Stimulated activated CD8-positive, alpha-beta memory T cell treated with anti-CD3 and anti-CD28 coated beads, Interleukin-15, amount 100 ng/mL, for 48 hours (primary cell): ENCODE data around the gene SRBD1.

Source experiments
- DNase-seq, 2 donors: peaks; one replicate each; pipeline ENCODE4 v3.0.0-alpha.2; 2020; ENCODE audit warnings: low read depth in 2 of 2

Gene SRBD1

DNA sequence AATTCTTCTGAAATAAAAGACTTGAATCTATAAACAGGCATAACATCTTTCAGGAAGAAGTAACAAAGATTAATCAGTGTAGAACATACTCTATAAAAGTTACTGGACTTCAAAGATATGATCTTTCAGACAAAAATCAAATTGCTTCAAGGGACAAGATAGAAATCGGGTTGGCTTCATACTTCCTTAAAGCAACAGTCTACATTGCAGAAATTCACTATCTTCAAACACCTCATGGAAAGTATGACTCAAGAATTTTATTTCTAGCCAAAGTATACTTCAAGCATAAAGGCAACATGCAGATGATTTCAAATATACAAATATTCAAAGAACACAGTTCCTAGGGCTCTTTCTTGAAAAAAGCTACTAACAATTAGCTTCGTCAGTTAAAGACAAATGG lies 240.7 kb downstream of the SRBD1 start:
- no peak for DNase-seq

DNA sequence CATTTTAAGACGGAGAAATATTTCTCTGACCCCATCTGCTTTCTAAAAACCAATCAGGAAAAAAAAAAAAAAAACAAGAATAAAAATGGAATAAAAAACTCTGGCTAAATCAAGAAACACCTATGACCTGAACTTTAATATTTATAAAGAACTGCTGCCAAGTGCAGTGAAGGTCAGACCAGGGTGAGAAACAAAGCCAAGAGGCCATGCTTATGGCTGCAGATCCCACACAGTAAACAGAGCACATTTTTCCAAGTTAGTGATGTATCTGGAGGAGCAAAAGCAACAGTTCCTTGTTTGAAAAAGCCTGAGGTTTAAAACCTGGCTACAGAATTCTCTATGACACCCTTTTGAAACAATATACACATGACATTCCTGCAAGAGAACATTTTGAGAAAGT lies 242.3 kb downstream of the SRBD1 start:
- no peak for DNase-seq

DNA sequence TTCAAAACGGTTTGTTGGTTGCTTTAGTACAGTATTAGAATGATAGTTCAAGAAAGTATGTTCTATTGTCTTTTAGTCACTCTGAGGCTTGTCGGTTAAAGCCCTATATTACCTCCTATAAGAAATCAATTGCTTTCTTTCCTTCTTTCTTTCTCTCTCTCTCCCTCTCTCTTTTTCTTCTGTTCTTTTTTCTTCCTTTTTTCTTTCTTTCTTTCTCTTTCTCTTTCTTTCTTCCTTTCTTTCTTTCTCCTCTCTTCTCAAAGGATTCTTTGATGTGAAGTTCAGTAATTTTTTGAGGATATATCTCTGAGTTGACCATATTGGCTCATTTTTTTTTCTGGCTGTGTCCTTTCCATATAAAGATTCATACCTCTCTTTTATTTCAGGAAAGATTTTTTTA lies 249.4 kb downstream of the SRBD1 start:
- DNase-seq: no peak

DNA sequence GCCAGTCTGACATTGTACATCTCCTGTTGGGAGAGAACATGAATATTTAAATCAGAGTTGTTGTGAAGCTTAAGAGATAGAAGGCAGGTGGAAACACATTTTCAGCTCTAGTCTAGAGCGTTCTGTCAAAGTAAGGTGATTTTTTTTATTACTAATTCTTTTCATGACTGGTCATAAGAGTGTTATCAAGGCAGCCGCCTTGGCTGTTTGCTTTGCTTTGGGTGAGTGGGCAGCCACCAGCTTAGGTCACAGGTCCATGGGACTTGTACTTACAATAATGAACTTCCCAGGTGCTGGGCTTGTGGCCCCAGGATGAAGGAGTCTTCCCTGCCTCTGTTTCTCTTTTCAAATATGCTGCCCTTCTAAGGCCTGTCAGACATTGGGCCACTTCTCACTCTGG lies 256.3 kb downstream of the SRBD1 start:
- DNase-seq: no peak

DNA sequence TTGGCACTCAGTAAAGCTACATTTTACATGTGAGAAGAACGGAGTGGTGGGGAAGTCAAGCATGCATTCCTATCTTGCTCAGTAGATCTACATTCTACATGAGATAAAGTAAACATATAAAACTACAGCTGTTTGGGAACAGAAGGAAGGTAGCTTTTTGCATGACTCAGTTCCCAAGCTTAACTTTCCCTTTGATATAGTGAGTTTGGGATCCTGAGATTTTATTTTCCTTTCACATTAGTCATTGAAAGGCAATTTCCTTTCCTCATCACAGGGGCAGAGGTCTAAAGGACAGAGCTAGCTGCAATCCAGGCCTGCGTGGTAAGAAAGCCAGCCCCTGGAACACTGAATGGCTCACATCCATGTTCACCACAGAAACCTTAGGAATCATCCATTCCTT lies 257.2 kb downstream of the SRBD1 start:
- no peak for DNase-seq

DNA sequence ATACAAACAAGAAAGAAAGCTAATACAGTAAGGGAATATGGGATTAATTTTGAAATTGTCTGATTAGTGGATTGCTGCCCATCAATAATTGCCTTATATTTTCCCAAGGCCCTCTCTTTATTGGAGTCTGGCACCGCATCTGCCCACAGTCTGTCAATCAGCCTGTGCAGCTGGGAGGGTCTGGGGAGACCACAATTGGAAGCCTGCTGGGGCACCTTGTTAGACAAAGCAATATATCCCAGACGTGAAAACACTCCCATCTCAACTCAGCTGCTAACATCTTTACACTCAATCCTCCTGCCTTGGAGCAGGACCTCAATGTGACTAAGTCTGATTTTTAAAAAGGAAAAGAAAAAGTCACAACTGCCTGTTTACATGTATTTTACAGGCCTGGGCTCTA lies 258.6 kb downstream of the SRBD1 start:
- no peak for DNase-seq

DNA sequence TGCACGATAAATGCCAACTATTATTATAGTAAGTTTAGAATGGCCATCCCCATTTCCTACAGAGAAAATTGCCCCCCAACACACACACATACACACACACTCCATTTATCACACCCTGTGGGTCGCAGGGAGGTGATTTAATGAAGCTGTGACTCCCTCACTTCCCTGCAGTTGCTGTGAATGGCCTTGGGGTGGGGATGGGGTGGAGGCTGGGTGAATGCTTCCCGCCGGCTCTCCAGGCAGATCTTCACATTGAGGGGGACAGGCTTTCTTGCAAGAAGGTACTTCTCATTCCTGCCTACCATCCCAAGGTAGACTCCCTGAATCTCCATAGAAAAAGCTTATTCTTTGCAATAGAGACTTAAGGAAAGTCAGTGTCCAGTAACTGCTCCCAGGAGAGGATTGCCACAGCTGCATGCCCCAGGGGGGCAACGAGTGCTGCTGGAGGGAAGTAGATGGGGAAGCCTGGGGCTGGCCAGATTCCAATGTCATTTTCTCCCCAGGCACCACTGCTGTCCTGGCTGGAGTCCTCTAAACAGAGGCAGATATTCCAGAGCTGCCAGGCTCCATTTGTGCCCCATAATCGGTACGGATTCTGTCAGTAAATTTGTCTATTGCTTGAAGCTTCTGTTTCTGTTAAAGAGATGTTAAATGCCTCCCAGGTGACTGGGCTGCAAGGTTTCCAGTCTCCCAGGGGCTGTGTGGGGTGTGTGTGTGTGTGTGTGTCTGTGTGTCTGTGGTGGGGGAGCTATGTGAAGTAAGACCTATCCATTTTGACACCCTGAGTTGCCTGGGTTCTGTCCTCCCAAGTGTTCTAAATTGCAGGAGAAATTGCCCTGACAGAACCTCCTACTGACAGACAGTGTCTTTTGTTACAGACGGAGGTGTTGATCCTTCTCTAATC lies 265.5 kb downstream of the SRBD1 start:
- DNase-seq: no peak

DNA sequence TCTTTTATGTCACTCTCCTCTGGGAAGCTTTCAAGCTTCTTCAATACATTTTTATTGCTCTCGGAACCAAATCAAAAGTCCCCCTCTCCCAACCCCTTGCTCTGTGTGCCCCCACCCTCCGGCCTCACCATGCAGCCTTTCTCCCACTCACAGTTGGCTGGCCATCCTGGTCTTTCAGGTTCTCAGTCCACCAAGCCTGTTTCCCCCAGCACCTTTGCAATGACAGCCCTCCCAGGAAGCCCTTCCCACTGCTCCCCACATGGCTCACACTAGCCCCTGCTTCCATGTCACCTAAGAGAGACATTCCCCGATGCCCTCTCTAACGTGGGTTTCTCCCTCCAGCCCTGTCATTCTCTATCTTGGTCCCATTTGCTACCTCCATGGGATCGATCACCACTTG lies 266.6 kb downstream of the SRBD1 start:
- DNase-seq: no peak

DNA sequence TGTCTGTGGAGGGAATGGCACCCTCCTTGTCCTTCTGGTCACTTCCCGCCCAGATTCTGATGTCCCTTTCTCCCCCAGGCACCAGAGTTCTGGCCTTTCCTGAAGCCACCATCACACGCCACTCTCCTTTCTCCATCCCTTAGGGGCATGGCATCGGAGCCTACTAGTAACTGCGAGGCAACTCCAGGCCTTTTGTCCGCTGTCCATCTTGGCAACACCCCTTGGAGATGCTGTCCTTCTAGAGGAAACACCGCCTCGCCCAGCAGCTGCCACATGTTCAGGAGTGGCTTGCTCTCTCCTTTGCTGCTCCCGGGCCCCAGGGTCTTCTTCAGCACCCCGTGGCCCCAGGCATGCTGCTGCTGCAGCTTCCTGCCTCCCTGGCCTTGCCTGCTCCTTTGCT lies 267.0 kb downstream of the SRBD1 start:
- no peak for DNase-seq

DNA sequence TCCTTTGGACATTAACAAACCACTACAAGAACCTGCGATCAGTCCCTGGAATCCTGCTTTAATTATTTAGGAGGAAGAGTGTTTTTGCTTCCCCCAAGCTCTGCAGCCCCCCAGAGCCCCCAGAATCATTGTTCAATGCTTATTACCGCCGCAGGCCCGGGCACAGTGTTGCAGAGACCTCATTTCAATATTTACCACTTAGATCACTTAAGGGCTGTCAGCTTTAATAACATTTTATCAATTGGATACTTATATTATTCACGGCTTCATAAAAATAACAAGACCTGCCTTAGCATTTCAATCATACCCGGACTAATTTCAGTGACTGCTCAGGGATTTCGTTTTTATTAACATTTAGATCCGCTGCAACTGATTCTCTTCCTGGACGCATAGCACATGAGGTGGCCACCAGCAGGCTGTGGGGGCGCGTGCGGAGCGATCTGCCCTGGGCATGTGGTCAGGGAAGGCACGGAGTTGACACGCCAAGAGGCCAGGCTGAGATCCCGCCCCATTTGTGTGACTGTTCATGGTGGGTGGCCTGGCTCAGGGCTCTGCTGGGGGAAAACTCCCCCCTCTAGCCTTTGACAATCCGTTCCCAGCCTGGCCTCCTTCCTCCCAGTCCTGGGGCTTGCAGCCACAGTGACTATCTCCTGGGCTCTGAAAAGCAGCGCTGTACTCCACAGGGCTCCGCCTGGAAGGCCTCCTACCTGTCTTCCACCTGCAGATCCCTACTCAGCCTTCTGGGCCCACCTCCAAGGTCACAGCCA lies 267.6 kb downstream of the SRBD1 start:
- no peak for DNase-seq

DNA sequence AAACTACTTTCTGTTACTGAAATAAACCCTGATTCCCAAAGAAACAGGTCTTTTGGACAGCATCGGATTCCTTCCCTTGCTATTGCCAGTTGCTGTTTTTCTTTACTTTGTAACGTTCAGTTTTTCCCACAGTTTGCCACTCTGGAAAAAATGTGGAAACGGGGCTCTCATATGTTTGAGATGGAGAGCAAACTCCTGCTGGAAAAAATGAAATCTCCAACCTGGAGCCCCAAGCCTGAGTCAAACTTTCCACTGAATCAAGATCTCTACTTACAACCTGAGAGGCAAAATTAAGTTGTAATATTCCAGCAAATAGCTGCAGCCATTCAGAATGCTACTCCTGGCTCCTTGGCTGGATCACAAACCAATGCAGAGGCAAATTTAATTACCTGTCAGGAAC lies 270.7 kb downstream of the SRBD1 start:
- DNase-seq: no peak

DNA sequence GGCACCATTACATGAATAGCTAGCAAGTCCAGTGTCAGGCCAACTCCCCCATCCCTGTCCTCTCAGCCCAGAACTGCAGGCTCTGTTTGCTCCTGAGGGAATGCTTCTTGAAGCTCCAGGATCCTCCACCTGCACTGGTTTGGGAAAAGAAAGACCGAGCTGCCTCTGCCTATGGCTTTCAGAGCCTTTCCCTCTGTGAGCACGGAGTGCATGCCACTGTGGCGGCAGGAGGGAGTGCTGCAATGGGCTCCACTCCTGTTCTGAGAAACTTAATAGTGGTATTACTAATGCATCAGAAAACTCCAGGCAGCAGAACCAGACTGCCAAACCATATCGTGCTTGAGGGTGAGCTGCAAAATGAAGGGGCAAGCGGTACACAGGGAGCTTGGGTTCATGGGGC lies 271.8 kb downstream of the SRBD1 start:
- DNase-seq: no peak
